Vagina (tissue), 2 donors: ENCODE data around the gene TNKS1BP1. TPM values are rescaled to one million over a fixed set of nuclear protein-coding genes. Genes with fewer than 3 reads are reported as not detected.
"Not testable (repeated sequence)": the region's sequence is repeated elsewhere in the genome, so short reads cannot be mapped to it uniquely, and the experiment has no call there.

Source experiments
- DNase-seq, 2 donors: peaks; one replicate each; pipeline ENCODE4 v3.0.0-alpha.2; 2017; ENCODE audit errors: extremely low spot score in 2 of 2
- H3K27ac ChIP-seq: fragments of 200-600 bp; sonication (generic); one replicate; pipeline ENCODE4 v1.5.1; 2019
- H3K27me3 ChIP-seq: fragments of 200-600 bp; sonication (generic); one replicate; pipeline ENCODE4 v1.5.1; 2019
- H3K36me3 ChIP-seq, 2 donors: fragments of 200-600 bp; sonication (generic); one replicate each; pipeline ENCODE4 v1.5.1; 2017 to 2019
- H3K4me1 ChIP-seq: fragments of 200-600 bp; sonication (generic); one replicate; pipeline ENCODE4 v1.5.1; 2019
- H3K4me3 ChIP-seq, 2 donors: fragments of 200-600 bp; sonication (generic); 1 replicate in 1 of 2; 2 replicates in 1 of 2; pipeline ENCODE4 v1.5.1; 2016 to 2019
- H3K9me3 ChIP-seq: fragments of 200-600 bp; sonication (generic); one replicate; pipeline ENCODE4 v1.5.1; 2019
- CTCF ChIP-seq, 3 experiments: fragments of 450-650 bp in 2 of 3; fragments of 200-600 bp in 1 of 3; sonication (generic) in 1 of 3; IDR thresholded peaks; one replicate each; pipeline ENCODE4 v1.5.1; 2017 to 2019; ENCODE audit warnings: antibody characterized with exemption in 3 of 3, mild to moderate bottlenecking in 2 of 3, moderate library complexity in 2 of 3
- POLR2A ChIP-seq, 2 donors: fragments of 450-650 bp; IDR thresholded peaks; one replicate each; pipeline ENCODE4 v1.6.1; 2017; ENCODE audit warnings: antibody characterized with exemption in 2 of 2, mild to moderate bottlenecking in 2 of 2, moderate library complexity in 2 of 2
- POLR2AphosphoS5 ChIP-seq, 2 donors: sonication (generic); formaldehyde crosslinking; IDR thresholded peaks; one replicate each; pipeline ENCODE4 v1.9.0; 2017; ENCODE audit warnings: antibody characterized with exemption in 2 of 2, mild to moderate bottlenecking in 2 of 2, low read depth in 1 of 2; ENCODE audit not compliant: insufficient read depth in 1 of 2
- intact Hi-C: fragments of 100-400 bp; cut with DNase I; formaldehyde crosslinking; loops from one replicate; pipeline ENCODE4 v1.15.1; 2023
- total RNA-seq: library from RNA; depleted of rRNA; stranded (reverse); fragments of >200 nt; gene quantifications from one replicate; pipeline ENCODE4 v1.2.3, GENCODE V29; 2016

Gene TNKS1BP1
- total RNA-seq, 1 donor from 2014 or later = 159 TPM

GRCh38 chr11:57361926-57362325 is 37.2 kb upstream of the TNKS1BP1 start:
- Histone ChIP-seq H3K36me3 (no peaks in the 10 kb centered on the region), H3K27me3 (no peaks in the 10 kb centered on the region), H3K4me3 (no peak overlapping the region), H3K27ac (no peak overlapping the region), H3K4me1 (peaks cover 16% of the 10 kb centered on the region), H3K9me3 (no peaks in the 10 kb centered on the region)
- TF ChIP-seq POLR2AphosphoS5 (IDR thresholded peaks at IDR 0.05; ENCODE audit: insufficient read depth in 1 of 2, low read depth in 1 of 2) (no peak), CTCF (IDR thresholded peaks at IDR 0.05) (no peak), POLR2A (IDR thresholded peaks at IDR 0.05) (no peak)
- no peak for DNase-seq
- intact Hi-C loops = no loop called here

- H3K27me3 ChIP-seq, intact Hi-C loops, DNase-seq: not testable (repeated sequence)
Observed at GRCh38 chr11:57361420-57361819, 36.7 kb upstream of the TNKS1BP1 start.

GRCh38 chr11:57360991-57361390 is 36.2 kb upstream of the TNKS1BP1 start:
- peaks cover 18% of the 10 kb centered on the region for H3K4me1 ChIP-seq
- no peaks in the 10 kb centered on the region for H3K36me3 ChIP-seq
- H3K27me3 ChIP-seq = no peaks in the 10 kb centered on the region
- intact Hi-C loops = no loop called here
- no peak for TF ChIP-seq POLR2AphosphoS5 (IDR thresholded peaks at IDR 0.05; ENCODE audit: insufficient read depth in 1 of 2, low read depth in 1 of 2)
- no peak for TF ChIP-seq POLR2A (IDR thresholded peaks at IDR 0.05)
- no peak for TF ChIP-seq CTCF (IDR thresholded peaks at IDR 0.05)
- H3K27ac ChIP-seq = no peak overlapping the region
- H3K9me3 ChIP-seq = no peaks in the 10 kb centered on the region
- no peak for DNase-seq
- no peak overlapping the region for H3K4me3 ChIP-seq

More at GRCh38 chr11:57361420-57361819, 36.7 kb upstream of the TNKS1BP1 start:
- H3K27ac ChIP-seq, H3K36me3 ChIP-seq, H3K4me3 ChIP-seq, H3K9me3 ChIP-seq: not testable (repeated sequence)
- peaks cover 18% of the 10 kb centered on the region for H3K4me1 ChIP-seq

GRCh38 chr11:57359896-57360690 is 35.3 kb upstream of the TNKS1BP1 start:
- DNase-seq = no peak
- no peaks in the 10 kb centered on the region for H3K9me3 ChIP-seq
- peaks cover 18% of the 10 kb centered on the region for H3K4me1 ChIP-seq
- no peaks in the 10 kb centered on the region for H3K27me3 ChIP-seq
- intact Hi-C loops = no loop called here
- TF ChIP-seq POLR2A (IDR thresholded peaks at IDR 0.05) = no peak
- no peak for TF ChIP-seq POLR2AphosphoS5 (IDR thresholded peaks at IDR 0.05; ENCODE audit: insufficient read depth in 1 of 2, low read depth in 1 of 2)
- TF ChIP-seq CTCF (IDR thresholded peaks at IDR 0.05) = no peak
- no peak overlapping the region for H3K27ac ChIP-seq
- H3K4me3 ChIP-seq = no peak overlapping the region
- H3K36me3 ChIP-seq = no peaks in the 10 kb centered on the region

- H3K27me3 ChIP-seq = no peaks in the 10 kb centered on the region
- intact Hi-C loops = no loop called here
Observed at GRCh38 chr11:57359396-57359795, 34.6 kb upstream of the TNKS1BP1 start.

More at GRCh38 chr11:57359396-57359795, 34.6 kb upstream of the TNKS1BP1 start:
- TF ChIP-seq CTCF (IDR thresholded peaks at IDR 0.05) (no peak), POLR2A (IDR thresholded peaks at IDR 0.05) (no peak), POLR2AphosphoS5 (IDR thresholded peaks at IDR 0.05; ENCODE audit: insufficient read depth in 1 of 2, low read depth in 1 of 2) (no peak)
- no peak overlapping the region for H3K27ac ChIP-seq
- H3K4me3 ChIP-seq = no peak overlapping the region
- peaks cover 18% of the 10 kb centered on the region for H3K4me1 ChIP-seq
- no peaks in the 10 kb centered on the region for H3K36me3 ChIP-seq
- no peak for DNase-seq
- no peaks in the 10 kb centered on the region for H3K9me3 ChIP-seq
